GM12878 (cell line): ENCODE results near the gene LRP3. TPM values are rescaled to one million over a fixed set of nuclear protein-coding genes. Genes with fewer than 3 reads are reported as not detected.

Source experiments
- ATAC-seq: fragments of 200-7000 bp; cut with Tn5 transposase; 3 replicates; pipeline ENCODE4 v1.9.1; 2020; ENCODE audit warnings: mild to moderate bottlenecking, moderate library complexity
- BruUV-seq: library from RNA; stranded (reverse); fragments of 400-500 nt; replicated peaks from 2 replicates; lab custom pipeline; 2021; lab: Mats Ljungman, UMichigan
- CTCF ChIA-PET: fragments of 300-600 bp; sonication (Branson Sonifier 250); formaldehyde crosslinking; extraction: SDS; loops from one replicate; lab custom pipeline; 2021; ENCODE audit warnings: inconsistent platforms; lab: Yijun Ruan, JAX
- POLR2A ChIA-PET: fragments of 350-600 bp; formaldehyde crosslinking; extraction: SDS; loops from one replicate; lab custom pipeline; 2021; ENCODE audit warnings: inconsistent platforms; lab: Charles Lee
- RAD21 ChIA-PET: fragments of 300-600 bp; sonication (Branson Sonifier 250); formaldehyde crosslinking; loops from one replicate; lab custom pipeline; 2023; ENCODE audit warnings: antibody characterized with exemption; ENCODE audit not compliant: unreplicated experiment; lab: Charles Lee
- SMC1A ChIA-PET: fragments of 300-600 bp; sonication (Branson Sonifier 250); formaldehyde crosslinking; loops from one replicate; lab custom pipeline; 2023; ENCODE audit not compliant: unreplicated experiment, uncharacterized antibody; lab: Charles Lee
- DNase-seq: peaks from one replicate; pipeline ENCODE4 v3.0.0-alpha.2; 2011; ENCODE audit warnings: low read depth, low spot score
- FAIRE-seq: peaks from 3 replicates; lab custom pipeline; 2011; peaks lifted over from hg19 to GRCh38; lab: Jason Lieb, UNC
- H2AFZ ChIP-seq: 2 replicates; pipeline ENCODE4 v1.6.0; 2011; ENCODE audit warnings: low read depth, low read length, control low read depth; ENCODE audit not compliant: control insufficient read depth
- H3K27ac ChIP-seq: 2 replicates; pipeline ENCODE4 v1.5.1; 2011; ENCODE audit warnings: control low read depth; ENCODE audit not compliant: control insufficient read depth, insufficient read depth
- H3K27me3 ChIP-seq, 2 experiments: replicated peaks in 1 of 2; 2 replicates each; pipeline versions ENCODE4 v1.6.0 to v1.6.1; 2011; ENCODE audit warnings: low read length in 1 of 2; ENCODE audit not compliant: control insufficient read depth in 2 of 2, insufficient read depth in 2 of 2
- H3K36me3 ChIP-seq, 2 experiments: 2 replicates each; pipeline ENCODE4 v1.5.1; 2011; ENCODE audit warnings: low read length in 1 of 2; ENCODE audit not compliant: control insufficient read depth in 2 of 2, insufficient read depth in 2 of 2
- H3K4me1 ChIP-seq: 2 replicates; pipeline ENCODE4 v1.6.1; 2011; ENCODE audit warnings: mild to moderate bottlenecking, low read length, moderate library complexity, mixed read lengths; ENCODE audit not compliant: control insufficient read depth, insufficient read depth
- H3K4me2 ChIP-seq: 2 replicates; pipeline ENCODE4 v1.6.0; 2011; ENCODE audit warnings: control low read depth; ENCODE audit not compliant: control insufficient read depth, insufficient read depth
- H3K4me3 ChIP-seq: fragments of 200-600 bp; sonication (generic); 2 replicates; pipeline ENCODE4 v1.5.1; 2016
- H3K79me2 ChIP-seq: 2 replicates; pipeline ENCODE4 v1.6.0; 2011; ENCODE audit warnings: low read length; ENCODE audit not compliant: control insufficient read depth, insufficient read depth
- H3K9ac ChIP-seq: 2 replicates; pipeline ENCODE4 v1.8.0; 2011; ENCODE audit warnings: low read length, control low read depth, mixed read lengths; ENCODE audit not compliant: control insufficient read depth, insufficient read depth
- H3K9me3 ChIP-seq: replicated peaks from 3 replicates; pipeline ENCODE4 v1.5.1; 2011; ENCODE audit warnings: mild to moderate bottlenecking, low read length; ENCODE audit not compliant: control insufficient read depth, insufficient read depth
- H4K20me1 ChIP-seq: 2 replicates; pipeline ENCODE4 v1.6.0; 2011; ENCODE audit not compliant: control insufficient read depth, insufficient read depth
- BMI1 ChIP-seq: fragments of 450-650 bp; IDR thresholded peaks from 2 replicates; pipeline ENCODE4 v1.6.1; 2016; ENCODE audit warnings: mild to moderate bottlenecking, moderate library complexity, borderline replicate concordance
- CBX3 ChIP-seq: fragments of 200-600 bp; sonication (generic); IDR thresholded peaks from 2 replicates; pipeline ENCODE4 v1.6.1; 2016; ENCODE audit warnings: low read depth, borderline replicate concordance
- CBX5 ChIP-seq: sonication (generic); IDR thresholded peaks from 2 replicates; pipeline ENCODE4 v1.6.1; 2016; ENCODE audit warnings: low read depth, moderate library complexity, mild to moderate bottlenecking, inconsistent platforms
- ELK1 ChIP-seq: IDR thresholded peaks from 2 replicates; pipeline ENCODE4 v1.6.1; 2012; ENCODE audit warnings: low read depth, low read length, improper control_type of control experiment
- FOXM1 ChIP-seq: IDR thresholded peaks from 2 replicates; pipeline ENCODE4 v1.6.1; 2012; ENCODE audit warnings: low read depth, mild to moderate bottlenecking, inconsistent platforms, low read length, moderate library complexity
- GABPA ChIP-seq: IDR thresholded peaks from 2 replicates; pipeline ENCODE4 v1.6.1; 2014; ENCODE audit warnings: antibody characterized with exemption, low read depth, mild to moderate bottlenecking, inconsistent platforms
- KAT2A ChIP-seq: conservative IDR thresholded peaks from 2 replicates; pipeline ENCODE4 v1.6.1; 2011; ENCODE audit warnings: low read depth, low read length; ENCODE audit not compliant: control insufficient read depth
- LARP7 ChIP-seq: fragments of 450-650 bp; IDR thresholded peaks from 2 replicates; pipeline ENCODE4 v1.6.1; 2017; ENCODE audit warnings: mild to moderate bottlenecking
- MEF2B ChIP-seq: fragments of 450-650 bp; IDR thresholded peaks from 2 replicates; pipeline ENCODE4 v1.6.1; 2018; ENCODE audit warnings: mild to moderate bottlenecking, moderate library complexity; ENCODE audit not compliant: partially characterized antibody, poor library complexity, severe bottlenecking
- MLLT1 ChIP-seq: fragments of 450-650 bp; IDR thresholded peaks from 2 replicates; pipeline ENCODE4 v1.6.1; 2016; ENCODE audit warnings: mild to moderate bottlenecking
- MTA2 ChIP-seq: fragments of 450-650 bp; IDR thresholded peaks from 2 replicates; pipeline ENCODE4 v1.6.1; 2016; ENCODE audit warnings: low read depth, mild to moderate bottlenecking, moderate library complexity
- NFXL1 ChIP-seq: fragments of 450-650 bp; IDR thresholded peaks from 2 replicates; pipeline ENCODE4 v1.6.1; 2017; ENCODE audit warnings: antibody characterized with exemption, mild to moderate bottlenecking, borderline replicate concordance
- RCOR1 ChIP-seq: conservative IDR thresholded peaks from 2 replicates; pipeline ENCODE4 v1.6.1; 2012; ENCODE audit warnings: low read depth, low read length, improper control_type of control experiment
- RELA ChIP-seq: fragments of 450-650 bp; IDR thresholded peaks from 2 replicates; pipeline ENCODE4 v1.8.0; 2014; ENCODE audit warnings: borderline replicate concordance; ENCODE audit not compliant: partially characterized antibody
- SIX5 ChIP-seq: IDR thresholded peaks from 2 replicates; pipeline ENCODE4 v1.6.1; 2011; ENCODE audit warnings: mild to moderate bottlenecking, low read depth, low read length, moderate library complexity; ENCODE audit not compliant: severe bottlenecking
- SMAD5 ChIP-seq: IDR thresholded peaks from 2 replicates; pipeline ENCODE4 v1.6.1; 2016; ENCODE audit warnings: antibody characterized with exemption, low read depth
- TCF3 ChIP-seq: IDR thresholded peaks from 2 replicates; pipeline ENCODE4 v1.6.1; 2012; ENCODE audit warnings: low read depth, mild to moderate bottlenecking, low read length, borderline replicate concordance; ENCODE audit not compliant: insufficient read depth
- ZNF24 ChIP-seq: fragments of 450-650 bp; IDR thresholded peaks from 2 replicates; pipeline ENCODE4 v1.6.1; 2017; ENCODE audit warnings: antibody characterized with exemption, mild to moderate bottlenecking
- WGBS: methylation state at CpG from one replicate; pipeline ENCODE4 v1.1.6; 2016; ENCODE audit warnings: low lambda C conversion rate; ENCODE audit not compliant: insufficient replicate concordance, insufficient coverage; ENCODE audit errors: missing lambda C conversion rate; 5-methylcytosine and 5-hydroxymethylcytosine counted together
- in situ Hi-C: fragments of 300-500 bp; cut with MboI; formaldehyde crosslinking; loops from 9 replicates; pipeline ENCODE4 v1.14.3; 2018; ENCODE audit warnings: mixed read lengths
- intact Hi-C: fragments of 100-400 bp; cut with micrococcal nuclease; formaldehyde crosslinking; loops from one replicate; pipeline ENCODE4 v1.14.2; 2022; ENCODE audit not compliant: unreplicated experiment
- polyA plus RNA-seq, 11 experiments: library from polyadenylated mRNA; depleted of rRNA in 4 of 11; unstranded in 6 of 11; stranded (reverse) in 5 of 11; fragments of >200 nt; fragmentation: Nextera tagmentation in 4 of 11; fragmentation: Illumina TruSeq in 1 of 11; extraction: Ambion mirVana in 4 of 11; extraction: Trizol in 1 of 11; gene quantifications; 1 replicate in 1 of 11; 2 replicates in 10 of 11; pipeline versions ENCODE4 v1.2.1 to v1.2.3, GENCODE V29; 2011 to 2016; ENCODE audit warnings: inconsistent platforms in 2 of 11, missing spikeins in 2 of 11, low read depth in 1 of 11
- total RNA-seq, 4 experiments: library from RNA; depleted of rRNA in 3 of 4; stranded (reverse); fragments of >200 nt in 3 of 4; fragmentation: Illumina TruSeq in 1 of 4; extraction: Trizol in 1 of 4; gene quantifications; 2 replicates each; pipeline versions ENCODE4 v1.2.1 to v1.2.3, GENCODE V29; 2013 to 2021
- TF ChIP-seq, protein P1 (sequence below): fragments of 150-350 bp; IDR thresholded peaks from 2 replicates; pipeline ENCODE4 v1.6.1; 2016; ENCODE audit warnings: low read depth, low read length
- TF ChIP-seq, protein P2 (sequence below): fragments of 450-650 bp; IDR thresholded peaks from 2 replicates; pipeline ENCODE4 v1.6.1; 2014; ENCODE audit warnings: mild to moderate bottlenecking

LRP3 gene
- total and polyA plus RNA-seq, 10 of the 15 experiments (the other 5 are each of a cell fraction or from before 2014, with no cell fraction given), result 0.12 to 3.2 (median 0.64) TPM; not detected in 2

GRCh38 chr19:33217881-33218280 is 23.8 kb downstream of the LRP3 start:
- RAD21 ChIA-PET, result no interaction called here
- POLR2A ChIA-PET, result no interaction called here
- H3K4me3 ChIP-seq, result no peak overlapping the region
- peaks cover 0 to 1% of the 10 kb centered on the region in 2 experiments; a peak in 3 of 4 replicates for H3K27me3 ChIP-seq
- in situ Hi-C loops, result no loop called here
- H3K27ac ChIP-seq, result no peak overlapping the region
- DNase-seq, result no peak
- no peaks in the 10 kb centered on the region for H3K36me3 ChIP-seq
- H3K4me2 ChIP-seq, result no peak overlapping the region
- no peaks in the 10 kb centered on the region for H3K4me1 ChIP-seq
- intact Hi-C loops, result no loop called here
- SMC1A ChIA-PET, result no interaction called here
- H2AFZ ChIP-seq, result no peak overlapping the region
- TF ChIP-seq RCOR1 (no peak), CBX3 (no peak), GABPA (no peak), MLLT1 (no peak), ZNF24 (no peak), SMAD5 (no peak), MEF2B (no peak), SIX5 (no peak), CBX5 (no peak), LARP7 (no peak), ELK1 (no peak), MTA2 (no peak), NFXL1 (no peak), TCF3 (no peak), KAT2A (no peak), RELA (no peak), FOXM1 (no peak), BMI1 (no peak)
- TF ChIP-seq, protein P1, sequence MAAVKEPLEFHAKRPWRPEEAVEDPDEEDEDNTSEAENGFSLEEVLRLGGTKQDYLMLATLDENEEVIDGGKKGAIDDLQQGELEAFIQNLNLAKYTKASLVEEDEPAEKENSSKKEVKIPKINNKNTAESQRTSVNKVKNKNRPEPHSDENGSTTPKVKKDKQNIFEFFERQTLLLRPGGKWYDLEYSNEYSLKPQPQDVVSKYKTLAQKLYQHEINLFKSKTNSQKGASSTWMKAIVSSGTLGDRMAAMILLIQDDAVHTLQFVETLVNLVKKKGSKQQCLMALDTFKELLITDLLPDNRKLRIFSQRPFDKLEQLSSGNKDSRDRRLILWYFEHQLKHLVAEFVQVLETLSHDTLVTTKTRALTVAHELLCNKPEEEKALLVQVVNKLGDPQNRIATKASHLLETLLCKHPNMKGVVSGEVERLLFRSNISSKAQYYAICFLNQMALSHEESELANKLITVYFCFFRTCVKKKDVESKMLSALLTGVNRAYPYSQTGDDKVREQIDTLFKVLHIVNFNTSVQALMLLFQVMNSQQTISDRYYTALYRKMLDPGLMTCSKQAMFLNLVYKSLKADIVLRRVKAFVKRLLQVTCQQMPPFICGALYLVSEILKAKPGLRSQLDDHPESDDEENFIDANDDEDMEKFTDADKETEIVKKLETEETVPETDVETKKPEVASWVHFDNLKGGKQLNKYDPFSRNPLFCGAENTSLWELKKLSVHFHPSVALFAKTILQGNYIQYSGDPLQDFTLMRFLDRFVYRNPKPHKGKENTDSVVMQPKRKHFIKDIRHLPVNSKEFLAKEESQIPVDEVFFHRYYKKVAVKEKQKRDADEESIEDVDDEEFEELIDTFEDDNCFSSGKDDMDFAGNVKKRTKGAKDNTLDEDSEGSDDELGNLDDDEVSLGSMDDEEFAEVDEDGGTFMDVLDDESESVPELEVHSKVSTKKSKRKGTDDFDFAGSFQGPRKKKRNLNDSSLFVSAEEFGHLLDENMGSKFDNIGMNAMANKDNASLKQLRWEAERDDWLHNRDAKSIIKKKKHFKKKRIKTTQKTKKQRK, result no peak
- TF ChIP-seq, protein P2, sequence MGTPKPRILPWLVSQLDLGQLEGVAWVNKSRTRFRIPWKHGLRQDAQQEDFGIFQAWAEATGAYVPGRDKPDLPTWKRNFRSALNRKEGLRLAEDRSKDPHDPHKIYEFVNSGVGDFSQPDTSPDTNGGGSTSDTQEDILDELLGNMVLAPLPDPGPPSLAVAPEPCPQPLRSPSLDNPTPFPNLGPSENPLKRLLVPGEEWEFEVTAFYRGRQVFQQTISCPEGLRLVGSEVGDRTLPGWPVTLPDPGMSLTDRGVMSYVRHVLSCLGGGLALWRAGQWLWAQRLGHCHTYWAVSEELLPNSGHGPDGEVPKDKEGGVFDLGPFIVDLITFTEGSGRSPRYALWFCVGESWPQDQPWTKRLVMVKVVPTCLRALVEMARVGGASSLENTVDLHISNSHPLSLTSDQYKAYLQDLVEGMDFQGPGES, result no peak
- CTCF ChIA-PET, result no interaction called here
- no peaks in the 10 kb centered on the region for H3K9me3 ChIP-seq
- H3K79me2 ChIP-seq, result no peaks in the 10 kb centered on the region
- H3K9ac ChIP-seq, result no peak overlapping the region
- no peak for FAIRE-seq
- whole genome bisulfite sequencing, result 59% methylated on average over 8 of the region's 8 CpGs
- no peak for ATAC-seq
- H4K20me1 ChIP-seq, result no peaks in the 10 kb centered on the region
- BruUV-seq, result no TSS peak
